C4-2B (cell line): Measurements from ENCODE around the gene PRR5.

ENCODE experiments used
- CTCF ChIP-seq: fragments of 450-650 bp; conservative IDR thresholded peaks from 2 replicates; pipeline ENCODE4 v1.5.1; 2017; ENCODE audit warnings: mild to moderate bottlenecking
- ZFX ChIP-seq: fragments of 450-650 bp; IDR thresholded peaks from 2 replicates; pipeline ENCODE4 v1.6.1; 2017

DNA sequence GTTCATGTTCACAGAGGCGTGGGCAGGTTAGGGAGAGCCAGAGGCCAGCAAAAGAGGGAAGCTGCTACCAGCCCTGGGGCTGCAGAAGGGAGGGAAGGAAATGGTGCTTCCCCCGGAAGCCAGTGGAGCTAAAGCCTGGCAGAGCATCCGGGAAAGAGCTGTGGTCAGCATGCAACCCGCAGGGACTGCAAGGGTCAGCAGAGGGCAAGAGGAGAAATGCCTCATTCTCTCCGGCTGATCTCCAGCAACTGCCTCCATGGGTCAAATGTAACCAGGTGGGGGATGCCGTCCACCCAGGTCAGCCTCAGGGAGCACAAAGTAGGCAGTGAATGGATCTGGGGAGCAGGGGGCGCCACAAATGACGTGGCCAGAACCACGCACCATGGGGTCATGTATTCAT lies 36.9 kb upstream of the PRR5 start:
- TF ChIP-seq CTCF (no peak), ZFX (no peak)
